PFSK-1 (cell line): ENCODE measurements around the gene SFPQ.

Source experiments
- FOXP2 ChIP-seq: optimal IDR thresholded peaks from 2 replicates; pipeline ENCODE3; 2011; ENCODE audit warnings: borderline replicate concordance, control low read depth, inconsistent platforms; ENCODE audit not compliant: insufficient read depth; ENCODE audit errors: extremely low read length, extremely low read depth
- POLR2AphosphoS5 ChIP-seq: IDR thresholded peaks from 2 replicates; pipeline ENCODE4 v1.6.1; 2012; ENCODE audit warnings: low read depth, mild to moderate bottlenecking, control low read depth, low read length, moderate library complexity
- TAF1 ChIP-seq: IDR thresholded peaks from 2 replicates; pipeline ENCODE4 v1.6.1; 2012; ENCODE audit warnings: low read length, control low read depth, borderline replicate concordance; ENCODE audit not compliant: insufficient read depth
- TF ChIP-seq, protein P1 (sequence below), 2 experiments: IDR thresholded peaks; 2 replicates each; pipeline versions ENCODE4 v1.6.1 to v1.8.0; 2011 to 2012; ENCODE audit warnings: low read depth in 2 of 2, low read length in 2 of 2, control low read depth in 1 of 2, inconsistent platforms in 1 of 2, mild to moderate bottlenecking in 1 of 2, moderate library complexity in 1 of 2; ENCODE audit not compliant: insufficient read depth in 1 of 2

DNA sequence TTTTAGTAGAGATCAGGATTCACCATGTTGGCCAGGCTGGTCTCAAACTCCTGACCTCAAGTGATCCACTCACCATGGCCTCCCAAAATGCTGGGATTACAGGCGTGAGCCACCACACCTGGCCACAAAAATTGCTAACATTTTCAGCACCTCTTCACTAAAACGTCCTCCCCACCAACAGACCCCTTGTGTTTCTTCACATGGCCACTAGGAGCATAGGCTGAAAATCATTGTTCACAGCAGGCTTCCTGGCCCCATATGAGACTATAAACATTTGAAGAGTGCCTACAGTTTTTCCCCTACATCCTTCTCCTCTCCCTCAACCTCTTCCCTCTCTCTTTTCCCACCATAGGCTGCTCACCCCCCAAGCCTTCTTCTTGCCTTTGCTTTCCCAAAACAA lies 28.0 kb upstream of the SFPQ start:
- TF ChIP-seq TAF1 (no peak), FOXP2 (no peak), POLR2AphosphoS5 (no peak)
- TF ChIP-seq, protein P1, sequence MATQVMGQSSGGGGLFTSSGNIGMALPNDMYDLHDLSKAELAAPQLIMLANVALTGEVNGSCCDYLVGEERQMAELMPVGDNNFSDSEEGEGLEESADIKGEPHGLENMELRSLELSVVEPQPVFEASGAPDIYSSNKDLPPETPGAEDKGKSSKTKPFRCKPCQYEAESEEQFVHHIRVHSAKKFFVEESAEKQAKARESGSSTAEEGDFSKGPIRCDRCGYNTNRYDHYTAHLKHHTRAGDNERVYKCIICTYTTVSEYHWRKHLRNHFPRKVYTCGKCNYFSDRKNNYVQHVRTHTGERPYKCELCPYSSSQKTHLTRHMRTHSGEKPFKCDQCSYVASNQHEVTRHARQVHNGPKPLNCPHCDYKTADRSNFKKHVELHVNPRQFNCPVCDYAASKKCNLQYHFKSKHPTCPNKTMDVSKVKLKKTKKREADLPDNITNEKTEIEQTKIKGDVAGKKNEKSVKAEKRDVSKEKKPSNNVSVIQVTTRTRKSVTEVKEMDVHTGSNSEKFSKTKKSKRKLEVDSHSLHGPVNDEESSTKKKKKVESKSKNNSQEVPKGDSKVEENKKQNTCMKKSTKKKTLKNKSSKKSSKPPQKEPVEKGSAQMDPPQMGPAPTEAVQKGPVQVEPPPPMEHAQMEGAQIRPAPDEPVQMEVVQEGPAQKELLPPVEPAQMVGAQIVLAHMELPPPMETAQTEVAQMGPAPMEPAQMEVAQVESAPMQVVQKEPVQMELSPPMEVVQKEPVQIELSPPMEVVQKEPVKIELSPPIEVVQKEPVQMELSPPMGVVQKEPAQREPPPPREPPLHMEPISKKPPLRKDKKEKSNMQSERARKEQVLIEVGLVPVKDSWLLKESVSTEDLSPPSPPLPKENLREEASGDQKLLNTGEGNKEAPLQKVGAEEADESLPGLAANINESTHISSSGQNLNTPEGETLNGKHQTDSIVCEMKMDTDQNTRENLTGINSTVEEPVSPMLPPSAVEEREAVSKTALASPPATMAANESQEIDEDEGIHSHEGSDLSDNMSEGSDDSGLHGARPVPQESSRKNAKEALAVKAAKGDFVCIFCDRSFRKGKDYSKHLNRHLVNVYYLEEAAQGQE (IDR thresholded peaks at IDR 0.05; ENCODE audit: insufficient read depth in 1 of 2, low read depth in 2 of 2, low read length in 2 of 2), result no peak
